ENCODE measurements around the gene ULK4. TPM values are rescaled to one million over a fixed set of nuclear protein-coding genes. Genes with fewer than 3 reads are reported as not detected.

ULK4 gene
- total RNA-seq, 2 experiments from 2014 or later = 21.0 to 21.6 TPM

DNA sequence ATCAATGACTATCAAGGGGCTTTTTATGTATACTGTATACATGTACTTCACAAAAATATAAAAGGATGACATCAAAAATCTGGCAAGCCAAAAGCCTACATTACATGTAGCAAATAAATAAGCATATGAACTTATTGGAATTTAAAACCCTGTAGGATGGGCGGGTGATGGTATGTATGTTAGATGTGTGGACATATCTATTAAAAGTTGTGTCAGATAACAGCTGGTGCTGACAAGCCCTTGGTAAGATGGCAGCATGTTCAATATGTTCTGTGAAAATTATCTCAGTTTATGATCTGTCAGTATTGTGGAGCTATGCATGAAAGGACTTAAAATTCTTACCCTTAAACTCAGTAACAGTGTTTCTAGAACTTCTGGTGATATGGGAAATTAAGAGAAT lies 742.5 kb downstream of the ULK4 start:
- no peak overlapping the region for H3K4me3 Mint-ChIP-seq
- CTCF ChIA-PET = no interaction called here
- peaks cover 39% of the 10 kb centered on the region for H3K4me1 Mint-ChIP-seq
- no peaks in the 10 kb centered on the region for H3K27me3 Mint-ChIP-seq
- POLR2A ChIA-PET = no interaction called here
- peaks cover 2% of the 10 kb centered on the region for H3K9me3 Mint-ChIP-seq
- no peak for DNase-seq
- H3K36me3 Mint-ChIP-seq (ENCODE audit: low read depth) = peaks cover 15% of the 10 kb centered on the region
- H3K27ac Mint-ChIP-seq = no peak overlapping the region

DNA sequence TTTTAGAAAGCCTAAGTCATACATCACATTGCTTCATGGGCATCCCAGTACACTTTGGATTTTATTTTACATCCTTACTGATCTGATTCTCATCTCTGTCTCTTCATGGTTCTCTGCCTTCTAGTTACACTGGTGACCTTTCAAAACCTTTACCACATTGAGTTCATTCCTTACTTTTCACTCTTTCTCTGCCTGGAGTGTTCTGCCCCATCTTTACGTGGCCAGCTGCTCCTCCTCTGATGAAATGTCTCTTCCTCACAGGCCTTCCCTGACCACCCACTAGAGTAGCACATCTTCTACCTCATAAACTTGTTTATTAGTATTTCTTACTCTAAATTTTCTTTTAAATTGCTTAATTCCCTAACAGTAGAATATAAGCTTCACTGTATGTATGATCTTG lies 744.9 kb downstream of the ULK4 start:
- ChIA-PET CTCF (no interaction called here), POLR2A (no interaction called here)
- Mint-ChIP-seq H3K4me3 (no peak overlapping the region), H3K4me1 (peaks cover 49% of the 10 kb centered on the region), H3K27me3 (no peaks in the 10 kb centered on the region), H3K9me3 (peaks cover 2% of the 10 kb centered on the region), H3K27ac (no peak overlapping the region), H3K36me3 (ENCODE audit: low read depth) (peaks cover 12% of the 10 kb centered on the region)
- no peak for DNase-seq

DNA sequence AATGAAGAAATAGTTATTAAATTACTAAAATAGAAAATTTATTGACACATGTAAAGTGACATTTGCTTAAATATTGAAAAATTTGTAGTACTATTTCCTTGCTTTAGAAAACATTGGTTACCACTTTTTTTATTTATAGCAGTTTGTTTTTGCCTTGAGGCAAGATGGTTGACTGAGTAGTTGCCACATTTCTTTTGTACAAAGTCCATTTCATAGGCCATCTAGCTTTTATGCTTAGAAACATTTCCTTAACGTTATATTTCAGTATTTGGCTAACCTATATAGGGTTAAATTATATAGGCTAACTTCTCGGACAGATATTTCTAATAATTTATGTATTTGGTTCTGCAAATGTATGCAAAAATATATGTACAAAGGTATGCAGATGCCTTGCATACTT lies 745.5 kb downstream of the ULK4 start:
- Mint-ChIP-seq H3K36me3 (ENCODE audit: low read depth) (peaks cover 13% of the 10 kb centered on the region), H3K27ac (no peak overlapping the region), H3K27me3 (no peaks in the 10 kb centered on the region), H3K9me3 (no peaks in the 10 kb centered on the region), H3K4me1 (peaks cover 49% of the 10 kb centered on the region), H3K4me3 (no peak overlapping the region)
- ChIA-PET POLR2A (no interaction called here), CTCF (interaction anchor here (0.7 kb wide), 1 partner anchor 397 kb away, joined by 3 read pairs; no protein-coding TSS in a partner anchor)
- no peak for DNase-seq

DNA sequence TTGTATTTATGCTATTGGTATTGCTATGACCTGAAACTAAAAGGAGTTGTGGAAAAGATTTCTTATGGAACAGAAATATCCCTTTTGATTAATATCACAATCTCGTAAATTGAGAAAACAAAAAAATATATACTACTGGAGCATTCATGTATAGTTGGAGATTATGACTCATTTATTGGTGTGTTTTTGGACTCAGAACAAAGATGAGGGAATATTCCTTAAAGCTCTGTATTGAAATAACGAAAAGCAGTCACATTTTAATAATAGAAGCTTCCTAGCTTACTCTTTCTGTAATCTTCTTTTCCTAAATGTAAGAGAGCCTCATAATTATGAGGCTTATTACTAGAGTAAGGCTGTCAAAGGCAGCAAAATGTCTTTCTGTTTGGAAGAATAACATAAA lies 748.3 kb downstream of the ULK4 start:
- Mint-ChIP-seq H3K27ac (no peak overlapping the region), H3K9me3 (peaks cover 3% of the 10 kb centered on the region), H3K4me1 (peaks cover 45% of the 10 kb centered on the region), H3K27me3 (no peaks in the 10 kb centered on the region), H3K36me3 (ENCODE audit: low read depth) (peaks cover 25% of the 10 kb centered on the region), H3K4me3 (no peak overlapping the region)
- CTCF ChIA-PET = interaction anchor here (0.5 to 1.8 kb wide), 3 partner anchors 10 to 16 kb away, joined by 3 to 5 read pairs (median 3); no protein-coding TSS in a partner anchor
- no peak for DNase-seq
- POLR2A ChIA-PET = interaction anchor here (0.6 kb wide), 1 partner anchor 611 kb away, joined by 3 read pairs; no protein-coding TSS in a partner anchor

DNA sequence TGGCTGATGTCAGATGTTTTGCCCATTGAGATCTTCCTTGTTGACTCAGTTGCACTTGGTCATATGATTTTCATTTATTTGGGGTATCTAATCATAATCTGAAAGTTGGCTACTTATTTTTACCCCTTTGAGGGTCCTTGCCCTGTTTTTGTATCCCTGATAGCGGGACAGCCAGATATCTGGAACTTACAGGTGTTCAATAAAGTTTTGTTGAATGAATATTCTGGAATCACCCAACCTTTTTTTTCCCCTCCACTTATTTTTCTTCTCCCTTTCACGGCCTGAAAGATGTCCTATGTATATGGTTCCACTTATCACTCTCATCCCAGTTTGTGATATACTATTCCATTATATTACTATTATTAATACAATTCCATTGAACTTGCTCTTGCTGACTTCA lies 749.8 kb downstream of the ULK4 start:
- Mint-ChIP-seq H3K36me3 (ENCODE audit: low read depth) (peaks cover 28% of the 10 kb centered on the region), H3K27me3 (no peaks in the 10 kb centered on the region), H3K4me1 (peaks cover 52% of the 10 kb centered on the region), H3K4me3 (no peak overlapping the region), H3K27ac (no peak overlapping the region), H3K9me3 (peaks cover 4% of the 10 kb centered on the region)
- CTCF ChIA-PET = no interaction called here
- POLR2A ChIA-PET = no interaction called here
- no peak for DNase-seq

DNA sequence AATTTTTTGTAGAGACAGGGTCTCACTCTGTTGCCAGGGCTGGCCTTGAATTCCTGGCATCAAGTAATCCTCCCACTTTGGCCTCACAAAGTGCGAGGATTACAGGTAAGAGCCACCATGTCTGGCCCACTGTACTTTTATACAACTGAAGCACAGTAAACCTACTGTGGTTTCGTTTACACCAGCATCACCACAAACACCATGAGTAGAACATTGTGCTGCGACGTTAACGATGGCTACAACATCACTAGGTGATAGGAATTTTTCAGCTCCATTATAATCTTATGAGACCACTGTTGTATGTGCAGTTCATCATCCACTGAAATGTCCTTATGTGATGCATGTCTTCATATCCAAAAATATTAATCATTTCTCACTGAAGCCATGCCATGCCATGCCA lies 750.9 kb downstream of the ULK4 start:
- Mint-ChIP-seq H3K4me1 (peaks cover 52% of the 10 kb centered on the region), H3K36me3 (ENCODE audit: low read depth) (peaks cover 28% of the 10 kb centered on the region), H3K27me3 (no peaks in the 10 kb centered on the region), H3K4me3 (no peak overlapping the region), H3K27ac (no peak overlapping the region), H3K9me3 (peaks cover 4% of the 10 kb centered on the region)
- ChIA-PET CTCF (no interaction called here), POLR2A (no interaction called here)
- DNase-seq = no peak

DNA sequence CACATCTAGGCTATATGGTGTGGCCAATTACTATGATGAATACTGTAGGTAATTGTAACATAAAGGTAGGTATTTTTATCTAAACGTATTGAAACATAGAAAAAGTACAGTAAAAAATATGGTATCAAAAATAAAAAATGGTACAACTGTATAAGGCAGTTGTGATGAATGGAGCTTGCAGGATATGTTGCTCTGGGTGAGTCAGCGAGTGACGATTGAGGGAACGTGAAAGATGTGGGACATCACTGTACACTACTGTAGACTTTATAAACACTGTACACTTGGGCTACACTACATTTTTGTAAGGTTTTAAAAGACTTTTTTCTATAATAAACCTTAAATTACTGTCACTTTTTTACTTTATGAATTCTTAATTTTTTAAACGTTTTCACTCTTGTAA lies 752.3 kb downstream of the ULK4 start:
- DNase-seq = no peak
- Mint-ChIP-seq H3K4me3 (no peak overlapping the region), H3K9me3 (peaks cover 4% of the 10 kb centered on the region), H3K27ac (no peak overlapping the region), H3K4me1 (peaks cover 54% of the 10 kb centered on the region), H3K27me3 (no peaks in the 10 kb centered on the region), H3K36me3 (ENCODE audit: low read depth) (peaks cover 28% of the 10 kb centered on the region)
- ChIA-PET POLR2A (no interaction called here), CTCF (interaction anchor here (0.6 kb wide), 1 partner anchor 299 kb away, joined by 3 read pairs; no protein-coding TSS in a partner anchor)

DNA sequence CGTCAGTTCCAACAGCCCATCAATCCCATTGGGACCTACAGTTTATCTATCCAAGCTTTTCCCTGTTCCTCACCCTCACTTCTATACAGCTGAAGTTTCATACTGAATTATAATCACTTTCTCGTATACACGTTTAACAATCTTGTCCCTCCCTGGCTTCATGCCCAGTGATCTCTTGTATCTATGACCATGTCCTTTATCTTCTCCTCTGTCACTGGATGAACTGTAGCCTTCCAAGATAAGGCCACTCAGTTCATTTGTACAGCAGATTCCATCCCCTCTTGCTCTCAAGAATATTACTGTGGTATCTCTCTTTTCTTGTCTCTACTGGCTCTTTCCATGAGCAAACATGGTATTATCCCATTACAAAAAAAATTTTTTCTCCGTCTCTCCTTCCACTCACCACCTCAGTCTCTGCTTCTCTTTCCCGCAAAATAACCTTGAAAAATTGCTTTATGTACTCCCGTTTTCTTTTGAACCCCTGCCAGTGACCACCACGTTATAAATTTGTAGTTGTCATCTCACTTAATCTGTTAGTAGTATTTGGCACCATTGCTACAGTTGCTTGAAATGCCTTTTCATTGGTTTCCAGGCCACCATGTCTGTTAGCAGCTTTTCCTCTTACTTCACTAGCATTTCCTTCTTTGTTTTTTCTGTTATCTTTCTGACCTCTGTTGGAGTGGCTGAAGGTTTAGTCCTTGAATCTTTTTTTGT lies 753.2 kb downstream of the ULK4 start:
- ChIA-PET CTCF (no interaction called here), POLR2A (no interaction called here)
- DNase-seq = no peak
- Mint-ChIP-seq H3K4me3 (no peak overlapping the region), H3K9me3 (peaks cover 4% of the 10 kb centered on the region), H3K36me3 (ENCODE audit: low read depth) (peaks cover 26% of the 10 kb centered on the region), H3K4me1 (peaks cover 57% of the 10 kb centered on the region), H3K27me3 (no peaks in the 10 kb centered on the region), H3K27ac (no peak overlapping the region)

DNA sequence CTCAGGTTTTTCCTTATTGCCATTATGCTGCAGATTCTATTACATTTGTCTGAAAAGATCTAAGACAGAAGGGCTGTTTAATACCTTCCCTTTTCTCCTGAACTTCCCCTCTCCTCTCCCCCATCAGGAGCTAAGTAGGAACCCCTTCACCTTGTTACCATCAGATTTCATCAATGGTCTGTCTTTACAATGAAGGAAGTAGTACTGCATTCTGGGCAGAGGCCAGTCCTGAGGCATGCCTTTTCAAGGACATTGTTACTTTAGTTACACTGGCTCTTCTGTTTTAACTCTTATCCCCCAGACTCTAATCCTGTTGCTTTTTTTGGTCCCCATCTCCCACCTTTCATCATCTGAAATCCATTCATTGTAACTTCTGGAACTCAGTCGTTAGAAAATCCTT lies 754.5 kb downstream of the ULK4 start:
- no peak overlapping the region for H3K4me3 Mint-ChIP-seq
- H3K4me1 Mint-ChIP-seq = peaks cover 59% of the 10 kb centered on the region
- peaks cover 4% of the 10 kb centered on the region for H3K9me3 Mint-ChIP-seq
- H3K27me3 Mint-ChIP-seq = no peaks in the 10 kb centered on the region
- CTCF ChIA-PET = no interaction called here
- H3K27ac Mint-ChIP-seq = no peak overlapping the region
- H3K36me3 Mint-ChIP-seq (ENCODE audit: low read depth) = peaks cover 23% of the 10 kb centered on the region
- DNase-seq = no peak
- POLR2A ChIA-PET = no interaction called here

DNA sequence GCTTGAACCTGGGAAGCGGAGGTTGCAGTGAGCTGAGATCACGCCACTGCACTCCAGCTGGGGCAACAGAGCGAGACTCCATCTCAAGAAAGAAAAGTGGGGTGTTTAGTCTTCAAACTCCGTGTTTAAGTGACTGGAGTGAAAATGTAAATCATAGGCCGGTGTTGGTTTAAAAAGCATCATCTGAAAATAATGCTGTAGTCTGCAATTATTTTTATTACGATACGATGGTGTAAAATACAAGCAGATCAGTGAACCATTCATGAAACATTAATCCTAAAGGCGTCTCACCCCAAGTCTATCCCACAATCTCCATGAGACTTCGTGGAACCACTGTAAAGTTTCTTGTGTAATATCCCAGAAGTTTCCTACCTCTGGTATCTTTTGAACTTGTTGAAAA lies 756.3 kb downstream of the ULK4 start:
- H3K27ac Mint-ChIP-seq = no peak overlapping the region
- H3K4me3 Mint-ChIP-seq = no peak overlapping the region
- CTCF ChIA-PET = no interaction called here
- DNase-seq = no peak
- peaks cover 4% of the 10 kb centered on the region for H3K9me3 Mint-ChIP-seq
- peaks cover 14% of the 10 kb centered on the region for H3K36me3 Mint-ChIP-seq (ENCODE audit: low read depth)
- no peaks in the 10 kb centered on the region for H3K27me3 Mint-ChIP-seq
- POLR2A ChIA-PET = no interaction called here
- H3K4me1 Mint-ChIP-seq = peaks cover 66% of the 10 kb centered on the region

DNA sequence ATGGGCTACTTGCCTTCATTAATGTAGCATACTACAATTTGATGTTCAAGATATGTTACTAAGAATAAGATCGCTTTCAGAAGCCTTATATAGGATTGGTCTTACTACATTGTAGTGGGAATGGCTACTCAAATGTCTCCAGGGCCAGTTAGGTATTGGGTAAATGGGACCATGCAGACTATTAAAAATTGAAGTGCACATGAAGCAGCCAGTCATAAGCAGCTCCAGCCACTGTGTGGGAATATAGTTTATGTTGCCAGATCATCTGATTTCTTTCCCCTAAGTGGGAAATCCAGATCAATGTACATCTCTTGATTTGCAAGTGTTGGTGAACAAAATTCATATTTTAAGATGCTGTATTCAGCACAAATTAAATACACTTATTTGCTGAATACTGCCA lies 757.5 kb downstream of the ULK4 start:
- ChIA-PET POLR2A (no interaction called here), CTCF (no interaction called here)
- H3K9me3 Mint-ChIP-seq = peaks cover 4% of the 10 kb centered on the region
- H3K4me3 Mint-ChIP-seq = no peak overlapping the region
- H3K36me3 Mint-ChIP-seq (ENCODE audit: low read depth) = peaks cover 13% of the 10 kb centered on the region
- no peaks in the 10 kb centered on the region for H3K27me3 Mint-ChIP-seq
- DNase-seq = no peak
- peaks cover 66% of the 10 kb centered on the region for H3K4me1 Mint-ChIP-seq
- H3K27ac Mint-ChIP-seq = no peak overlapping the region

DNA sequence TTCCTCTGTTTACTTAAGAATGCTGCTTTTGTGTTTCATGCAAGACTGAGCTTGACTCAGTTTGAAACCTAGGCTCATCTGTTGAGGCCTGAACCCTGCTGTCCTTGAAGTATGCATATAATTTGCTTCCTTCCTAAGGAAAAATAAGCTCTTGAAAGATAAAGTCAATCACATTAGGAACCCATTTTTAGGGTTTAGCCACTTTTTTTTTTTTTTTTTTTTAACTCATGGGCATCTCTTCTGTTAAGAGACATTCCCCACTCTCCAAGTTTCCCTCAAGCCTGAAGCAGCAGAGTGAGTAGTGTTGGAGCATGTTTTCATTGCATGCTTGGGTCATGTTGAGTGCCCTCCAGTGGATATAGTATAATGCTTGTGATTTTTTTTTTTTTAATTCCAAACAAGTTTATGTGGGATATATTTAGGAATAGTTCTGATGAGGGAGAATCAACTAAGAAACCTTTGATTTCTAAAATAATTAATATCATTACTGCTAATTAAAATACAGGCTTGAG lies 759.0 kb downstream of the ULK4 start:
- Mint-ChIP-seq H3K4me1 (peaks cover 60% of the 10 kb centered on the region), H3K36me3 (ENCODE audit: low read depth) (peaks cover 2% of the 10 kb centered on the region), H3K27ac (no peak overlapping the region), H3K9me3 (no peaks in the 10 kb centered on the region), H3K4me3 (peak overlapping the region; percentile 42), H3K27me3 (peaks cover 2% of the 10 kb centered on the region)
- CTCF ChIA-PET = interaction anchor here (0.6 to 1.4 kb wide), 6 partner anchors 10 to 873 kb away, joined by 3 to 5 read pairs (median 3); no protein-coding TSS in a partner anchor
- DNase-seq = no peak
- POLR2A ChIA-PET = no interaction called here

DNA sequence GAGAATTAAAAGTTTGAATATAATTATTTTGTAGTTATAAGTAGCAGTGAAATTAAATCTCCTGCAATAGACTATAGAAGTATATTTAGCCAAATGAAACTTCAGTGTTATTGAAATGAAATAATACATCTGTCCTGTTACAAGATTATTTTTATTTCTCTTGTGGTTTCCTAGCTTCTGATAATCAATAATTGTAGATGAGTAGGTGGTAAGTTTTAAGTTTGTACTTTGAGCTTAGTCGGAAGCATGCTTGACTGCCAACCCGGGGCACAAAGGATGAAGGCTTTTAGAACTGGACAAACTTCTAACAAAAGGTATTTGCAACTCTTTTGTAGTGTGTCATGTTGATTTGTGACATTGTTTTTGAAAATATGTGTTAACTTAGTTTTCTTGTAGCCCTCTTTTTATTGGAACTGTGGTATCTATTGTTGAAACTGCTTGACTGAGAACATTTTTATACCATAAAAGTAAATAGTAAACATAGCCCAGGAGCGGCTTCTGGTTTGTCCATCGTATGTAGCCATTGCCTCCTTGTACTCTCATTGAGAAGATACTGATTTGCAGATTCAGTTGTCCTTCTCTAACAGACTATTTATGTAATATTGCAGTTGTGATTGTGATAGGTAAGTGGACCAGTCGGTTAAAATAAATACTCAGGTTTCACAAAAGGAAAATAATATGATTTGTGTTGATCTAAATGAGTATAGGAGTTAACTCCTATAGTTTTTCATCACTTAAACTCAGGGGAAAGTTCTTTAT lies 759.6 kb downstream of the ULK4 start:
- peaks cover 6% of the 10 kb centered on the region for H3K27me3 Mint-ChIP-seq
- no peak overlapping the region for H3K27ac Mint-ChIP-seq
- CTCF ChIA-PET = interaction anchor here (0.6 to 1.4 kb wide), 6 partner anchors 10 to 872 kb away, joined by 3 to 5 read pairs (median 3); no protein-coding TSS in a partner anchor
- POLR2A ChIA-PET = no interaction called here
- no peak for DNase-seq
- H3K9me3 Mint-ChIP-seq = no peaks in the 10 kb centered on the region
- H3K4me1 Mint-ChIP-seq = peaks cover 54% of the 10 kb centered on the region
- peaks cover 2% of the 10 kb centered on the region for H3K36me3 Mint-ChIP-seq (ENCODE audit: low read depth)
- peak overlapping the region; percentile 42 for H3K4me3 Mint-ChIP-seq
